Neuronal stem cell (in vitro differentiated cells): ENCODE measurements around the gene MANBA.

ENCODE experiments used
- DNase-seq: peaks from one replicate; pipeline ENCODE4 v3.0.0-alpha.2; 2013; ENCODE audit warnings: low spot score
- H2AFZ ChIP-seq: one replicate; pipeline ENCODE4 v1.6.1; 2013; ENCODE audit warnings: mild to moderate bottlenecking, low read length, inconsistent platforms
- H2AK5ac ChIP-seq: 2 replicates; pipeline ENCODE4 v1.6.1; 2013; ENCODE audit warnings: low read depth, mild to moderate bottlenecking, inconsistent platforms, low read length, moderate library complexity, mixed read lengths
- H2BK120ac ChIP-seq: 2 replicates; pipeline ENCODE4 v1.6.1; 2013; ENCODE audit warnings: low read depth, mild to moderate bottlenecking, inconsistent platforms, low read length, moderate library complexity, mixed read lengths
- H2BK12ac ChIP-seq: one replicate; pipeline ENCODE4 v1.6.1; 2013; ENCODE audit warnings: low read length, inconsistent platforms
- H2BK15ac ChIP-seq: 2 replicates; pipeline ENCODE4 v1.6.1; 2013; ENCODE audit warnings: mild to moderate bottlenecking, low read length, inconsistent platforms, mixed read lengths
- H2BK5ac ChIP-seq: one replicate; pipeline ENCODE4 v1.6.1; 2013; ENCODE audit warnings: inconsistent platforms, mild to moderate bottlenecking, low read length, moderate library complexity
- H3K14ac ChIP-seq: one replicate; pipeline ENCODE4 v1.6.1; 2013; ENCODE audit warnings: low read length, inconsistent platforms
- H3K18ac ChIP-seq: 2 replicates; pipeline ENCODE4 v1.6.1; 2013; ENCODE audit warnings: low read length, inconsistent platforms
- H3K23ac ChIP-seq: 2 replicates; pipeline ENCODE4 v1.6.1; 2013; ENCODE audit warnings: low read depth, mild to moderate bottlenecking, mixed read lengths, low read length, inconsistent platforms; ENCODE audit not compliant: poor library complexity
- H3K27ac ChIP-seq: replicated peaks from 3 replicates; pipeline ENCODE4 v1.5.1; 2013; ENCODE audit warnings: low read length, inconsistent platforms
- H3K27me3 ChIP-seq, 3 experiments: 2 replicates each; pipeline ENCODE4 v1.6.1; 2013; ENCODE audit warnings: low read length in 3 of 3, mild to moderate bottlenecking in 2 of 3, inconsistent platforms in 1 of 3, low read depth in 1 of 3, mixed read lengths in 1 of 3, moderate library complexity in 1 of 3; ENCODE audit not compliant: control insufficient read depth in 3 of 3, insufficient read depth in 3 of 3
- H3K36me3 ChIP-seq, 2 donors: replicated peaks in 1 of 2; 2 replicates each; pipeline ENCODE4 v1.6.1; 2013; ENCODE audit warnings: low read length in 2 of 2; ENCODE audit not compliant: control insufficient read depth in 2 of 2, insufficient read depth in 2 of 2
- H3K4ac ChIP-seq: 2 replicates; pipeline ENCODE4 v1.6.1; 2013; ENCODE audit warnings: inconsistent platforms, mild to moderate bottlenecking, low read length, moderate library complexity
- H3K4me1 ChIP-seq, 2 donors: 1 replicate in 1 of 2; 2 replicates in 1 of 2; pipeline ENCODE4 v1.6.1; 2013; ENCODE audit warnings: low read length in 2 of 2, low read depth in 1 of 2; ENCODE audit not compliant: control insufficient read depth in 2 of 2, insufficient read depth in 1 of 2
- H3K4me2 ChIP-seq: one replicate; pipeline ENCODE4 v1.6.1; 2013; ENCODE audit warnings: mild to moderate bottlenecking, low read length, inconsistent platforms; ENCODE audit not compliant: insufficient read depth, poor library complexity, severe bottlenecking
- H3K4me3 ChIP-seq, 2 donors: 2 replicates each; pipeline ENCODE4 v1.5.1; 2013; ENCODE audit warnings: low read length in 2 of 2, mild to moderate bottlenecking in 2 of 2, inconsistent platforms in 1 of 2, moderate library complexity in 1 of 2
- H3K79me1 ChIP-seq: one replicate; pipeline ENCODE4 v1.6.1; 2013; ENCODE audit warnings: low read depth, mild to moderate bottlenecking, inconsistent platforms, low read length, moderate library complexity
- H3K9ac ChIP-seq: one replicate; pipeline ENCODE4 v1.6.1; 2013; ENCODE audit warnings: mild to moderate bottlenecking, low read depth, low read length, inconsistent platforms; ENCODE audit not compliant: poor library complexity
- H3K9me3 ChIP-seq, 2 donors: replicated peaks in 1 of 2; 2 replicates each; pipeline versions ENCODE3 to v1.6.1; 2013; ENCODE audit warnings: low read length in 2 of 2, mild to moderate bottlenecking in 2 of 2, inconsistent platforms in 1 of 2, low read depth in 1 of 2, mixed read lengths in 1 of 2, moderate library complexity in 1 of 2; ENCODE audit not compliant: control insufficient read depth in 2 of 2, insufficient read depth in 1 of 2
- H4K8ac ChIP-seq: one replicate; pipeline ENCODE4 v1.6.1; 2013; ENCODE audit warnings: low read depth, mild to moderate bottlenecking, inconsistent platforms, low read length, moderate library complexity
- H4K91ac ChIP-seq: one replicate; pipeline ENCODE4 v1.6.1; 2013; ENCODE audit warnings: low read length, low read depth, mild to moderate bottlenecking, inconsistent platforms; ENCODE audit not compliant: poor library complexity
- WGBS, 2 donors: extraction: QIAGEN DNeasy Blood & Tissue Kit; methylation state at CpG; one replicate each; pipeline ENCODE4 v1.1.7; 2013; ENCODE audit warnings: missing lambda C conversion rate in 2 of 2, mixed read lengths in 1 of 2; ENCODE audit not compliant: insufficient read length in 2 of 2, insufficient replicate concordance in 1 of 2; ENCODE audit errors: extremely low coverage in 2 of 2; 5-methylcytosine and 5-hydroxymethylcytosine counted together

MANBA gene

GRCh38 chr4:102779204-102779603 lies 18.4 kb upstream of the MANBA start:
- H3K79me1 ChIP-seq = no peaks in the 10 kb centered on the region
- no peak overlapping the region for H4K8ac ChIP-seq
- H2BK120ac ChIP-seq = no peak overlapping the region
- no peak overlapping the region for H3K27ac ChIP-seq
- no peak overlapping the region for H3K9ac ChIP-seq
- H3K9me3 ChIP-seq = no peaks in the 10 kb centered on the region
- no peak overlapping the region for H2BK12ac ChIP-seq
- H3K4ac ChIP-seq = no peak overlapping the region
- H3K27me3 ChIP-seq = no peaks in the 10 kb centered on the region
- H2AK5ac ChIP-seq = no peak overlapping the region
- no peak overlapping the region for H3K4me2 ChIP-seq
- peaks cover 0 to 3% of the 10 kb centered on the region in 2 donors for H3K4me1 ChIP-seq
- H3K4me3 ChIP-seq = no peak overlapping the region
- peak overlapping the region; percentile 26 for H2AFZ ChIP-seq
- WGBS, 2 donors = no CpG with 5 or more reads among the region's 4 CpGs
- H3K14ac ChIP-seq = no peak overlapping the region
- no peaks in the 10 kb centered on the region for H3K36me3 ChIP-seq
- H4K91ac ChIP-seq = no peak overlapping the region
- no peak for DNase-seq
- H2BK5ac ChIP-seq = no peak overlapping the region
- H2BK15ac ChIP-seq = no peak overlapping the region
- H3K18ac ChIP-seq = no peak overlapping the region
- H3K23ac ChIP-seq = no peak overlapping the region

DNA sequence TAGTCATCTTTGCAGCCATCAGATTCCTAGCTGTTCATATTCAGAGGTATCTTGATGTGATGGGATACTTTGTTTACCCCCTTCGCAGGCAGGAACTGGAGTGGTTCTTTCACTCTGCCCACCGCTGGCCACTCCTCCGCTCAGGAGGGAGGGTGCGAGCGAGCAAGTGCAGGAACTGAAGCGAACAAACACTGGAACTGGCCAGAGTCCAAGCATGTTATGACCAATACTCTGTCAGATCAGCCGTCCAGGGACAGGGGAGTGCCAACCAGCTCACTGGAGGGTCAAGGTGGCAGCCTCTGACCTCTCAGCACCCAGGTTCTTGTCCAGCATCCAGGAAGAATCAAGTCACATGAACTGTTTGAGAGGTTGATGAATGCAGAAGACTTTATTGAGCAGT lies 18.0 kb upstream of the MANBA start:
- H3K9ac ChIP-seq = no peak overlapping the region
- H3K14ac ChIP-seq = no peak overlapping the region
- no peak overlapping the region for H3K18ac ChIP-seq
- H2BK5ac ChIP-seq = no peak overlapping the region
- no peaks in the 10 kb centered on the region for H3K9me3 ChIP-seq
- no peak overlapping the region for H4K8ac ChIP-seq
- peak overlapping the region; percentile 26 for H2AFZ ChIP-seq
- H2AK5ac ChIP-seq = no peak overlapping the region
- H2BK15ac ChIP-seq = no peak overlapping the region
- no peak overlapping the region for H3K23ac ChIP-seq
- no peak overlapping the region for H2BK12ac ChIP-seq
- H3K4me3 ChIP-seq = peak overlapping the region in 1 of 2 donors; percentile 32
- H3K27ac ChIP-seq = no peak overlapping the region
- no CpG with 5 or more reads among the region's 7 CpGs for WGBS, 2 donors
- H2BK120ac ChIP-seq = no peak overlapping the region
- H3K4me1 ChIP-seq = peaks cover 0 to 3% of the 10 kb centered on the region in 2 donors
- DNase-seq = no peak
- no peak overlapping the region for H3K4me2 ChIP-seq
- no peaks in the 10 kb centered on the region for H3K79me1 ChIP-seq
- H3K36me3 ChIP-seq = no peaks in the 10 kb centered on the region
- no peak overlapping the region for H4K91ac ChIP-seq
- H3K4ac ChIP-seq = no peak overlapping the region
- H3K27me3 ChIP-seq = no peaks in the 10 kb centered on the region

- Histone ChIP-seq H3K4ac (no peak overlapping the region), H3K4me2 (no peak overlapping the region), H3K4me1 (peaks cover 0 to 3% of the 10 kb centered on the region in 2 donors), H2BK5ac (no peak overlapping the region), H3K27me3 (no peaks in the 10 kb centered on the region), H3K4me3 (no peak overlapping the region), H2BK12ac (no peak overlapping the region), H3K79me1 (no peaks in the 10 kb centered on the region), H3K9me3 (no peaks in the 10 kb centered on the region), H3K9ac (no peak overlapping the region), H4K8ac (no peak overlapping the region), H2BK120ac (no peak overlapping the region), H2AK5ac (no peak overlapping the region), H3K36me3 (no peaks in the 10 kb centered on the region), H4K91ac (no peak overlapping the region), H3K23ac (no peak overlapping the region), H2AFZ (no peak overlapping the region), H3K27ac (no peak overlapping the region), H2BK15ac (no peak overlapping the region), H3K18ac (no peak overlapping the region), H3K14ac (no peak overlapping the region)
- no CpG with 5 or more reads among the region's 1 CpG for WGBS, 2 donors
- DNase-seq = no peak
Measured at GRCh38 chr4:102775805-102776204, 15.0 kb upstream of the MANBA start.

DNA sequence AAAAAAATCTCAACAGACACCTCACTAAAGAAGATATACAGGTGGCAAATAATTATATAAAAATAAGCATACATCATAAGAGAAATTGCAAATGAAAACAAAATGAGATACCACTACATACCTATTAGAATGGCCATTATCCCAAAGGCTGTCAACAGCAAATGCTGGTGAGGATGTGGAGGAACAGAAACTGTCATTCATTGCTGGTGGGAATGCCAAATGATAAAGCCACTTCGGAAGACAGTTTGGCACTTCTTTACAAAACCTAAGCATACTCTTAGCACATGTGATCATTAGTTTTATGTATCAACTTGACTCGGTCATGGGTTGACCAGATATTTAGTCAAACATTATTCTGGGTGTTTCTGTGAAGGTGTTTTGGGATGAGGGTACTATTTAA lies 13.5 kb upstream of the MANBA start:
- Histone ChIP-seq H3K27ac (no peak overlapping the region), H3K18ac (no peak overlapping the region), H2BK15ac (no peak overlapping the region), H3K4me1 (peaks cover 0 to 3% of the 10 kb centered on the region in 2 donors), H2BK5ac (no peak overlapping the region), H2BK120ac (no peak overlapping the region), H2BK12ac (no peak overlapping the region), H3K27me3 (no peaks in the 10 kb centered on the region), H2AFZ (no peak overlapping the region), H3K14ac (no peak overlapping the region), H3K23ac (no peak overlapping the region), H2AK5ac (no peak overlapping the region), H3K9ac (no peak overlapping the region), H3K4me2 (no peak overlapping the region), H3K4me3 (no peak overlapping the region), H4K91ac (no peak overlapping the region), H4K8ac (no peak overlapping the region), H3K4ac (no peak overlapping the region), H3K9me3 (no peaks in the 10 kb centered on the region), H3K79me1 (no peaks in the 10 kb centered on the region), H3K36me3 (no peaks in the 10 kb centered on the region)
- no peak for DNase-seq
- WGBS, 2 donors = no CpG with 5 or more reads among the region's 2 CpGs
